ENCODE results near the gene CYP26B1.

The CYP26B1 gene

GRCh38 chr2:72147303-72147971 lies at the start of gene CYP26B1:
Gene CYP26B1, minus strand, starts transcription at chr2:72147862. Its CDS starts 28 bp downstream, at chr2:72147834.
- DNase-seq (ENCODE audit: low spot score), result no peak

- DNase-seq (ENCODE audit: low spot score), result no peak
Measured at GRCh38 chr2:72193723-72194122, 46.1 kb upstream of the CYP26B1 start.

- no peak for DNase-seq (ENCODE audit: low spot score)
Measured at GRCh38 chr2:72191441-72191840, 43.8 kb upstream of the CYP26B1 start.

GRCh38 chr2:72185206-72185605 lies 37.5 kb upstream of the CYP26B1 start:
- no peak for DNase-seq (ENCODE audit: low spot score)

GRCh38 chr2:72183466-72183865 lies 35.8 kb upstream of the CYP26B1 start:
- no peak for DNase-seq (ENCODE audit: low spot score)

GRCh38 chr2:72183016-72183415 lies 35.4 kb upstream of the CYP26B1 start:
- no peak for DNase-seq (ENCODE audit: low spot score)

GRCh38 chr2:72182547-72182946 lies 34.9 kb upstream of the CYP26B1 start:
- DNase-seq (ENCODE audit: low spot score), result no peak

- no peak for DNase-seq (ENCODE audit: low spot score)
Measured at GRCh38 chr2:72181616-72182015, 34.0 kb upstream of the CYP26B1 start.

GRCh38 chr2:72180351-72180750 lies 32.7 kb upstream of the CYP26B1 start:
- no peak for DNase-seq (ENCODE audit: low spot score)

- DNase-seq (ENCODE audit: low spot score), result no peak
Measured at GRCh38 chr2:72178551-72178950, 30.9 kb upstream of the CYP26B1 start.

GRCh38 chr2:72176281-72176680 lies 28.6 kb upstream of the CYP26B1 start:
- DNase-seq (ENCODE audit: low spot score), result no peak

- DNase-seq (ENCODE audit: low spot score), result no peak
Measured at GRCh38 chr2:72175636-72176035, 28.0 kb upstream of the CYP26B1 start.

GRCh38 chr2:72173640-72174321 lies 26.1 kb upstream of the CYP26B1 start:
- DNase-seq (ENCODE audit: low spot score), result no peak

GRCh38 chr2:72172478-72172877 lies 24.8 kb upstream of the CYP26B1 start:
- DNase-seq (ENCODE audit: low spot score), result no peak

GRCh38 chr2:72166279-72166678 lies 18.6 kb upstream of the CYP26B1 start:
- DNase-seq (ENCODE audit: low spot score), result no peak

- DNase-seq (ENCODE audit: low spot score), result no peak
Measured at GRCh38 chr2:72165792-72166191, 18.1 kb upstream of the CYP26B1 start.

GRCh38 chr2:72162574-72162973 lies 14.9 kb upstream of the CYP26B1 start:
- no peak for DNase-seq (ENCODE audit: low spot score)

GRCh38 chr2:72159211-72159993 lies 11.7 kb upstream of the CYP26B1 start:
- DNase-seq (ENCODE audit: low spot score), result no peak

- DNase-seq (ENCODE audit: low spot score), result no peak
Measured at GRCh38 chr2:72157871-72158771, 10.5 kb upstream of the CYP26B1 start.

GRCh38 chr2:72156872-72157271 lies 9.2 kb upstream of the CYP26B1 start:
- DNase-seq (ENCODE audit: low spot score), result no peak

- no peak for DNase-seq (ENCODE audit: low spot score)
Measured at GRCh38 chr2:72155737-72156136, 8.1 kb upstream of the CYP26B1 start.

- DNase-seq (ENCODE audit: low spot score), result no peak
Measured at GRCh38 chr2:72155151-72155550, 7.5 kb upstream of the CYP26B1 start.

Measured in SW480 (cell line).